GM18499 (cell line): ENCODE data around the gene DDAH2.

Experiments
- ATAC-seq: cut with Tn5 transposase; IDR thresholded peaks from one replicate; pipeline ENCODE4 v1.9.1; 2021; ENCODE audit warnings: moderate number of reproducible peaks; ENCODE audit not compliant: insufficient read depth, unreplicated experiment

Gene DDAH2

DNA sequence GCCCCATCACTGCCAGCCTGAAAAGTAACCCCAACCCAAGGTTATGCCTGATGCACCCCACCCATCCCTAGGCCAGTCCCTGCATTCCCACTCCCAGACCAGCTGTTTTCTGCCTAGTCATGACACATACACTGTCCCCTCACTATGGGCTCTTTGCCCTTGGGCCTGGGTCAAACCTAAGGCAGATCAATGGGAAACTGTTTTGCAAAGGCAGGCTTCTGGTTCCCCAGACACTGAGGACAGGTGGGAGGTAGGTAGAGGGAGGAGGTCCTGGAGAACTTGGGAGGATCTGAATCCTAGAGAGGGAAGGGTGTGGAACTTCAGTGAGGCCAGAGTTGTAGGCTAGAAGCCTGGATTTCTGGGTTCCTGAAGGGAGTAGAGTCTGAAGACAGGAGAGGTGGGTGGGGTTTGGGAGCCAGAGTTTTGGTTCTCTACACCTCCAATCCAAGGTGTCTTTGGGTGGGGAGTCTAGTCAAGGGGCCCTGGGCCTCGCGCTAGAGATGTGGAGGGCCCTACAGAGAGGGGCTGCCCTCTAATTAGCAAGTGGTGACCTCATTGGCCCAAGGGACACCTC, 5.2 kb upstream of the DDAH2 start:
- no peak for ATAC-seq

- no peak for ATAC-seq
Measured at GRCh38 chr6:31733734-31734133, 4.6 kb upstream of the DDAH2 start.

DNA sequence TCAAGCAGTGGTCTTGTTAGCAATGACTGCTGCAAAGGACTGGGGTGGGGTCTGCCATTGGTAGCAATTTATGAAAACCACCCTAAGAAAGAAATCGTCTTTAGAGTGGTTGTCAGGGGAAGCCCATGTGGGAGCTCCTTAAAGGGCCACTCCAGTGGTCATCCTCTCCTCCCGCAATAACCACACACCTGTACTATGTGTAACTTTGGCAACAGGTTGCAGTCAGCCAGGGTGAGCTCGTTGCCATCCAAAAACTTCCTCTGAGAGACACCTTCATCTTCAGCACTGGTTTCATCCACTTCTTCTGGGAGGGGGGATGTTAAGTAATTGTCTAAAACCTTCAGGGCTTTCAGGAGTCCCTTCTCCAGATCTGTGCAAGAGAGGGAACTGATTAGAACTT, 2.9 kb upstream of the DDAH2 start:
- ATAC-seq, result no peak

DNA sequence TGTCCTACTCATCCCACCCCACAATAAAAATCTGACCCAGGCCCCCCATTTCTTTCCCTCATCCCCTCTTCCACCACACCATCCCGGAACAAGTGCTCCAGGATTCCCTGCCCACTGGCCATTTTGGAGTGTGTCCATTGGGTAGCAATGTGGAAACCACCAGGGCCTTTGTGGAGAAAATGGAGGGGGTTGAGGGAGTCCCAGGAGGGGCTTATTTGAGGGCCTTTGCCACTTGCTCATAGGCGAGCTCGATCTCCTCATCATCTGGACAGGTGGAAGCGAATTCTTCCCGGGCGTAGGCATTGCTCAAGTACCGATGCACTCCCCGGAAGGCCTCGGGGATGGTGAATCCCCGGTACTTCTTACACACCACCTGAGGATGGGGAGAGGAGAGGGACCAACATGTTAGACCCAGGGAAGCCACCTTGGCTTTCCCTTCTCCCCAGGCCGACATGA, 1.6 kb upstream of the DDAH2 start:
- ATAC-seq, result no peak

- ATAC-seq, result no peak
Measured at GRCh38 chr6:31729979-31730630, 1.0 kb upstream of the DDAH2 start.

- ATAC-seq, result no peak
Measured at GRCh38 chr6:31729515-31729978, 448 bp upstream of the DDAH2 start.

GRCh38 chr6:31727717-31728671, 1.1 kb downstream of the DDAH2 start:
- no peak for ATAC-seq

DNA sequence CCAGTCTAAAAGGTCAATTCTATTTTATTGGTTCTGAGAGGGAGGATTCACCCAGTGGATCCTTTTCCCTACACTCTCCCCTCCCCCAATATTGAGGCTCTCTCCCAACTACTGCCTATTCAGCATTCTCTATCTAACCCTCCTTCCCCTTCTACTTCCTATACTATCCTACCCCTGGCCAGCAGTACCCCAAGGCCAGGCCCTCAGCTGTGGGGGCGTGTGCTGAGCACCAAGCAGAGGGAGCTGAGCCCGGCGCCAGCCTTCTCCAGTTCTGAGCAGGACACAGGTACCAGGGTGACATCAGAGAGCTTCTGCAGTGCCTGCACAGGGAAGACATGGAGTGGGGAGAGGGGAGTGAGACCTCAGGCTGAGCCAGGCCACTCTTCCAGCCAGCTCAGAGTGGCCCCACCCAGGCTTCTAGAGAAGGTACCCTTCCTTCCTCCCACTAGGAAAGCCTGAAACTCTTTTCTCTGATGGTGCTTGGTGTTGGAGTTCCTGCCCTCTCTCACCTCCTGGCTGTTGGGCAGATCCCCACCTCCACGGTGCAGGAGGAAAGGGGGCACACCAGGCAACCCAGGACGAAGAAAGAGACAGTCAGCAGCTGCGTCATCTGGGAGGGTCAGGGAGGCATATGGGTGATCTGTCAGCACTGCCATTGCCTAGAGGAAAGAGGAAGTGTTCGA, 1.9 kb downstream of the DDAH2 start:
- no peak for ATAC-seq

DNA sequence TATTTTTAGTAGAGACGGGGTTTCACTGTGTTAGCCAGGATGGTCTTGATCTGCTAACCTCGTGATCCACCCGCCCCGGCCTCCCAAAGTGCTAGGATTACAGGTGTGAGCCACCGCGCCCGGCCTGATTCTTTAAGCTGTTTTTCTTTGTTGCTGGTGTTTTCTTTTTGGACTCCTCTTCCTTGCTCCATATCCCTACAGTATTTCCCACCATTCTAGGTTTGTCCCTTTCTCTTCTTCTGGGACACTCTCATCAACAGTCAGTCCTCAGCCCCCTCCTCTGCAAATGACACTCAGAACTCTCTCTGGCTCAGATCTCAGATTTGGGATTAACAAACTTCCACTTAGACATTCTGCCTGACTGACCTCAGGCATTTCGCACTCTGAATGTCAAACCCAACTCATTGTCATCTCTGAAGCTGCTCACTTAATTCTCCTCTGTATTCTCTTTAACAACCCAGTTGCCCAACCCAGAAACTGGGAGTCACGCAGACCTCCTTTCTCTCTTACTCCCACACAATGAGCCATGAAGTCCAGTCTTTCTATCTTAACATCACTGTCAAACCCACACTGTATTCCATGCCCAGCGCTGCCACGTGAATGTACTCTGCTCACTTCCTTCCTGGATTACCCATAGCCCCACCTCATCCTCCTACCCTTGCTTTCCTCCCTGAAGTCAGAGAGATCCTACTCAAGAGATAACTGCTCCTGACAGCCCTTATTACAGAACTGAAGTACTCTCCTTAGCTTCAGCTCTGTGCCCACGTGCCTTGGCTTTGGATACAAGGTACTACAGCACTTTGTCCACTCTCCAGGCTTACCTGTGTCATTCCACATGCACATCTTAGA, 3.4 kb downstream of the DDAH2 start:
- ATAC-seq, result no peak

DNA sequence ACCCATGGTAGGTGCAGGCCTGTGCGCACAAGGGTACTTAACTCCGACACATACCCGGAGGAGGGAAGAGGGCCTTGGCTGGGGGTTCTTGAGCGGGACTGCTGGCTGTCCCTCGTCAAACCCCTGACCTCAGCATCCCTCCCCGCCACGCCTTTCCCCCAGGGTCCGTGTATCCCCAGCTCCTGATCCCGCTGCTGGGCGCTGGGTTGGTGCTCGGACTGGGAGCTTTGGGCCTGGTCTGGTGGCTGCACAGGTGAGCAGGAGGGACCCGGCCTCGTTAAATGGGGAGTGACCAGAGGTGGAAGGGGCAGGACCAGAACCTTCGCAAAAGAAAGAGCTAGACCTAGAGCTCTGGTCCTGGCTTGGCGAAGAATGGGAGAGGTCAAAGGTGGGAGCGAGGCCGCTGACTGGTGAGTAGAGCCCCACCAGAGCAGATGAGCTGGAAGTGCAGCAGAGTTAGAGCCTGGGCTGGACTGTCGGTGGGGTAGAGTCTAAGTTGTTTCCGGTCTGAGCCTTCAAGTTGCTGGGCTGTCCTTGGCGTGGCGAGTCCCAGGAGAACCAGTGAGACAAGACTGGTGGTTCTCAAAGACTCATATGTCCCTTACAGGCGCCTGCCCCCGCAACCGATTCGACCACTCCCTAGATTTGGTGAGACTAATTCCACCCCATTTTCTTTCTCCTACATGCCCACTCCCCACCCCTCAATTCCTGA, 5.0 kb downstream of the DDAH2 start:
- no peak for ATAC-seq

- ATAC-seq, result no peak
Measured at GRCh38 chr6:31723245-31723979, 5.7 kb downstream of the DDAH2 start, which contains the start of gene MPIG6B. TSS of gene MPIG6B (plus strand) at chr6:31723373. CDS start at chr6:31723384, 11 bp downstream.

- no peak for ATAC-seq
Measured at GRCh38 chr6:31722173-31722572, 6.9 kb downstream of the DDAH2 start.

GRCh38 chr6:31721351-31722020, 7.6 kb downstream of the DDAH2 start, which contains the start of gene LY6G6C:
TSS of gene LY6G6C (minus strand) at chr6:31721746. CDS start at chr6:31721679, 67 bp downstream.
- no peak for ATAC-seq

GRCh38 chr6:31720196-31720770, 8.8 kb downstream of the DDAH2 start:
- ATAC-seq, result no peak

DNA sequence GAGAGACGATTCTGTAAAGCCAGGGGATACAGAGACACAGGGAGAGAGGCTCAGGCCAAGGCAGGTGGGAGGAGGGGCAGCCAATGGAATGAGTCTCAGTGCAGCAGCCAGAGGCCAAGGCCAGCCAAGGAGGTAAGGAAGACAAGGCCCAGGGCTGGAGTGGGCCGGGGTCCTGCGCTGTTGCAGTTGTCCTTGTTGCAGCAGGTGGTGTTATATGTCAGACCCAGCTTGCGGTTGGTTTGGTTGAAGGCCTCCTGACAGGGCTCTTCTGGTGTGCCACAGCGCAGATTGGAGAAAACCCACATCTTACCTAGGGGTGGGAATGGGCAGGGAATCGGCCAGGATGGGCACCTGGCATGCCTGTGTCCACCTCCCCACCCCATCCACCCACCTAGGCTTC, 10.1 kb downstream of the DDAH2 start:
- ATAC-seq, result no peak

GRCh38 chr6:31718265-31718664, 10.8 kb downstream of the DDAH2 start:
- no peak for ATAC-seq

DNA sequence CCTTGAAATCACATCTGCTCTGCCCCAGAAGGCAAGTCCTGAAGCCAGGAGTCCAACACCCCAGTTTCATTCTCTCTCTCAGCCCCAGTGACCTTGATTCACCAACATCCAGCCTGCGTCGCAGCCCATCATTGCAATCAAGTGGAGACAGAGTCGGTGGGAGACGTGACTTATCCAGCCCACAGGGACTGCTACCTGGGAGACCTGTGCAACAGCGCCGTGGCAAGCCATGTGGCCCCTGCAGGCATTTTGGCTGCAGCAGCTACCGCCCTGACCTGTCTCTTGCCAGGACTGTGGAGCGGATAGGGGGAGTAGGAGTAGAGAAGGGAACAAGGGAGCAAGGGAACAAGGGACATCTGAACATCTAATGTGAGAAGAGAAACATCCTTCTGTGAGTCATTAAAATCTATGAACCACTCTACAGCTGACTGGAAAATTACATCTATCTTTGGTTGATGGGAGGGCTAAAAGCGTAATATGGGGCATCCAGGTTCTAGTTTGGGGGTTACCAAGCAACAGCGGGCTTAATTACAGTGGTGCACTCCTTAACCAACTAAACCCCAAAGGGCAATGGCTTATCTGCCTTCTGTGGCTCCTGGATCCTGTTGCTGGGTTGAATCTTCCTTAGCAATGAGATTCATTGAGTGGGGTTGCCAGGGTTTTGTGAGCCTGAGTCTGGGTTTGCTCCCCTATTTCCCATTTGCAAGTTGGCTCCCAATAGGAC, 11.4 kb downstream of the DDAH2 start:
- ATAC-seq, result no peak
